NCI-H187 (cell line): Measurements from ENCODE around the gene TMEM92.

Experiments used
- DNase-seq, 2 experiments: peaks; one replicate each; lab custom pipeline; 2025; lab: John Stamatoyannopoulos, UW

TMEM92 gene

GRCh38 chr17:50328363-50329325 is 54.4 kb downstream of the TMEM92 start:
- DNase-seq = no peak

GRCh38 chr17:50329716-50330115 is 55.5 kb downstream of the TMEM92 start:
- no peak for DNase-seq

- DNase-seq = no peak
Observed at GRCh38 chr17:50330151-50330775, 56.0 kb downstream of the TMEM92 start.
